ENCODE data around the gene WHRN.

Gene WHRN

DNA sequence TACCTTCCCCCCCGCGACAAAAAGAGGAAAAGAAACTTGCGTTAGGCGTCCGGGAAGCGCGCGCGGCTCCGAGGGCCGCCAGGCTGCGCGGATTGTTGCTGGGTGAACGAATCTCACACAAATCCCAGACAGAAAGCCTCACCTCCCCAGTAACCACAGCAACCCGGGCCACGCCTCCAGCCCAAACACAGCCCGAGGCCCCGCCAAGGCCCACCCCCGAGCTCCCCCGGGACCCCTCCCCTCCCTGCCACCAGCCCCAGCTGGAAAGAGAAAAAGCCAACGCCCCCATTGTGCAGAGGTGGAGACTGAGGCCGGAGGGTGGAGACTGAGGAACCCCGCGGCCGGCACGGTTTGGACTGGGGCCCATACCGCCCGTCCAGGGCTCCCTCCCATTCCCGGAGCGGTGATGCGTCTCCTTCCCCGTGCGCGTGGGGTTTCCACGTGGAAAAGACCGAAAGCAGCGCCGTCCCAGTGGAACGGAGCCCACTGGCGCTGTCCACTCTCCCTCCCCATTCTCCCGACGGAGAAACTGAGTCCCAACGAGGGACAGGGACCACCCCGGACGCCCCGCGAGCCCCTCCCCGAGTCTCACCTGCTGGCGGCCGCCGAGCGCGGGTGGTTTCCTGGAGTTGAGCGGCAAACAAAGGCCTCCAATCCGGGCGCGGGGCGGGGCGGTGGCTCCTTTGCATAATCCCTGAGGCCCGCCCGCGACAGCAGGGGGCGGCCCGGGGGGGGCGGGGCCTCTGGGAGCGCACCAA, 107.2 kb downstream of the WHRN start:
- DNase-seq (ENCODE audit: low read depth in 2 of 2) = peak; percentile 89 to 96

DNA sequence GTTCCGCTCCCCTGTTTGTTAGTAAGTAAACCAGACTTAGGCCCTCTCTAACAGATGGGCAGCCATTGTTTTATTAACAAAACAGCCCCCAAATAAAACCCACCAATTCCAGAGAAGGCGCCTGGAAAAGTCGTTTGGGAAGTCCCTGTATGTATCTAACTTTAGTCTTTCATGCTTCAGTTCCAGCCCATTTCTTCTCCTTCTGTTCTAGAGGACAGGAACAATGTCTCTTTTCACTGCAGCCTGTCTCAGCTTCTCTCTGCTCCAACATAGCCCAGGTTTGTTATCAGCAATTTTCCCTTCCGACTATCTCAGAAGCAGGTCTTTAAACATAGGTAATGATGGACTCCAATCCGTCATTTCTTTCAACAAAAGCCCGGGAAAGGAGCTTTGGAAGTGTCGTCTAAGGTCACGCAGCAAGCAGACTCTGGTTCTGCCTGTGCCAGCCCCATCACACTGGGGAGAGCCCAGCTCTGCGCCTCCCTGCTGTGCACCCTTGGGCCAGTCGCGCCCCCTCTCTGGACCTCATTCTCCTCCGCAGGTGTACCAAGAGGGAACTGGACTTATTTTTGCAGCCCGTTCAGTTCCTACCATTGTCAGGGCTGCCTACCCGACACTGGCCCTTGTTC, 107.9 kb downstream of the WHRN start:
- DNase-seq (ENCODE audit: low read depth in 2 of 2) = no peak

DNA sequence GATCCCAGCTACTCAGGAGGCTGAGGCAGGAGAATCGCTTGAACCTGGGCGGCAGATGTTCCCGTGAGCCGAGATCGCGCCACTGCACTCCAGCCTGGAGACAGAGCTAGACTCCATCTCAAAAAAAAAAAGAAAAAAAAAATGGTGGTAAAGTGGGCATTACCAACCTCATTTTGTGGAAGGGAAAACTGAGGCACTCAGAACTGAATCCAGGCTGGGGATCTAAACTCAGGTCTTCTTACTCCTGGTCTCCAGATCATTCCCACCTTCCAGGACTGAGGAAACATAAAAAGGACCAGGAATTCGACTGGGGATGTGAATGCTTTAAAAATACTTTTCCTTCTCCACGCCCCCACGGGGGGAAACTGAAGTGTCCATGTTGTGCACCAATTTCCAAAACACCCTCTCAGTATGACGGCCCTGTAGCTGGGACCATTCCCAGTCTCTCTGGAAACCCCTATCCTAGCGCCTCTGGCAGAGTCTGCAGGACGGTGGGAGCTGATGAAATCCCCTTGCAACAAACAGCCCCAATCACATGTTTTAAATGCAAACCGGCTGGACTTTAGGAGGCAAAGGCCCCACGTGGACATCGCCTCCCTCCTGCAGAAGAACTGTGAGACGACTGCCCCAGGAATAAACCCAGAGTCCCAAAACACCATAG, 108.6 kb downstream of the WHRN start:
- no peak for DNase-seq (ENCODE audit: low read depth in 2 of 2)

GRCh38 chr9:114395768-114396167, 109.5 kb downstream of the WHRN start:
- no peak for DNase-seq (ENCODE audit: low read depth in 2 of 2)

- no peak for DNase-seq (ENCODE audit: low read depth in 2 of 2)
Observed at GRCh38 chr9:114395334-114395617, 110.0 kb downstream of the WHRN start.

- no peak for DNase-seq (ENCODE audit: low read depth in 2 of 2)
Observed at GRCh38 chr9:114394523-114395333, 110.5 kb downstream of the WHRN start.

- DNase-seq (ENCODE audit: low read depth in 2 of 2) = no peak
Observed at GRCh38 chr9:114392749-114393112, 112.5 kb downstream of the WHRN start.

- no peak for DNase-seq (ENCODE audit: low read depth in 2 of 2)
Observed at GRCh38 chr9:114390952-114391351, 114.3 kb downstream of the WHRN start.

DNA sequence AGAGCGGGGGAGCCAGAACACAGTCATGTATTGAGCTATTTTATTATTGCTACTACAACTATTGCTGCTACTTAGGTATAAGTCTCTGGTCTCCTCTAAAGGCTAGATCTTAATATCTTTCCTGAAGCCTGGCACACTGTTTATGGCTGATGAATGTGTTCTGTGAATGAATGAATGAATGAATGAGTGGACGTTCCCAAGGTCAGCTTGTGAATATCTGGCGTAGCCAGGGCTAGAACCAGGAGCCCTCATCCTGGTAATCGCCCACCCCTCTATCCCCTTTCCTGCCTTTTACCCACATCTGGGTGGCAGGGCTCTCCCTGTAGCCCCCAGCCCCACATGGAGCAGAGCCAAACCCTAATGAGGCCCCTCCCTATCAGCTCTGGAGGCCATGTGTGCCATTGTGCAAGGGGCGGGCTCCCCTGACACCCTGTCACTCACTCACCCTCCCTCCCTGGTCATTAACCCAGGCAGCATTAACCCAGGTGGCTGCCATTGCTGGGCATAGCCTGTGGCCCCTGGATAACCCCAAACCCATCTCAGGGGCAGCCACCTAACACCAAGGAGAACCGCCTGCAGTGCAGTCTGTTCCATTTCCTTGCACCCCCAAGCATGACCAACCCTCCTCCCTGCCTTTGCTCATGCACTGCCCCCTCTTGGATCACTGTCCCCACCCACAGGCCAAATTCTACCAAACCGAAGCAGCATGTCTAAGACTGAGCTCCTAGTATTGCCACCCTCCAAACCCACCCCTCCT, 115.5 kb downstream of the WHRN start:
- DNase-seq (ENCODE audit: low read depth in 2 of 2) = no peak

- no peak for DNase-seq (ENCODE audit: low read depth in 2 of 2)
Observed at GRCh38 chr9:114388764-114389375, 116.4 kb downstream of the WHRN start.

GRCh38 chr9:114388357-114388682, 117.0 kb downstream of the WHRN start:
- DNase-seq (ENCODE audit: low read depth in 2 of 2) = no peak

- peak; percentile 71 to 74 for DNase-seq (ENCODE audit: low read depth in 2 of 2)
Observed at GRCh38 chr9:114387680-114388356, 117.5 kb downstream of the WHRN start, which contains the start of gene AKNA. AKNA (minus strand) TSS chr9:114387982; CDS start chr9:114381333, 6,649 bp downstream.

DNA sequence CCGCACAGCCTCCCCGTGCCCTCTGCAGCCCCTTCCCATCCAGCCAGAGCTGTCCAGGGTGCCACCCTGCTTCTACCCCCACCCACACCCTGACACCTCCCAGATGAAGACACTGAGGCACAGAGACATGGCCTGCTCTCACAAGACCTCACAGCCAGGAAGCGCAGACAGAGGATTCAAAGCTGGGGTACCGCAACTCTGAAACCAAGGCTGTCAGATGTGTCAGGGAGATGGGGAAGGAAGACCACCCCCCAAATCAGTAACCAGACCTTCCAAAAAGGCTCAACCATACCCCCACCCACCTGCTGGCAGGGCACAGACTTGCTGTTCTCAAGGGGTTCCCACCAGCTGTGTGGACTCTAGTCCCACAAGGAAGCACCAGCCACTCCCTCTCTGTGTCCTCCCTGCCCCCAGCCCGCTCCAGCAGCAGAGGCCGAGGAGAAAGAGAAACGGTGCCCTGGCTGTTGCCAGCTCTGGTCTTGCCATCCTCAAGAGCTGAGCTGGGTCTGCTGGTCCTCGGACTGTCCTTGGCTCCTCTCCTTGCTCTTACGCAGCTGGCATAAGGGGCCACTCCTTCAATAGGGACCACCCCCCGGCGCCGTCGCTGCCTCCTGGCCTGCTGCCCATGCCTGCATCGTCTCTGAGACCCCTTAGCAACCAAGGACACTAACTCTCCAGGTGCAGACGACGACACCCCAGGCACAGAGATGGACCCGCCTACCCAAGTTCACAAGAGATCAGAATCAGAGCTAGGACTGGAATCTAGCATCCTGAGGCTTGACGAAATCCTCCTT, 118.2 kb downstream of the WHRN start:
- no peak for DNase-seq (ENCODE audit: low read depth in 2 of 2)

- no peak for DNase-seq (ENCODE audit: low read depth in 2 of 2)
Observed at GRCh38 chr9:114386361-114386885, 118.8 kb downstream of the WHRN start.

DNA sequence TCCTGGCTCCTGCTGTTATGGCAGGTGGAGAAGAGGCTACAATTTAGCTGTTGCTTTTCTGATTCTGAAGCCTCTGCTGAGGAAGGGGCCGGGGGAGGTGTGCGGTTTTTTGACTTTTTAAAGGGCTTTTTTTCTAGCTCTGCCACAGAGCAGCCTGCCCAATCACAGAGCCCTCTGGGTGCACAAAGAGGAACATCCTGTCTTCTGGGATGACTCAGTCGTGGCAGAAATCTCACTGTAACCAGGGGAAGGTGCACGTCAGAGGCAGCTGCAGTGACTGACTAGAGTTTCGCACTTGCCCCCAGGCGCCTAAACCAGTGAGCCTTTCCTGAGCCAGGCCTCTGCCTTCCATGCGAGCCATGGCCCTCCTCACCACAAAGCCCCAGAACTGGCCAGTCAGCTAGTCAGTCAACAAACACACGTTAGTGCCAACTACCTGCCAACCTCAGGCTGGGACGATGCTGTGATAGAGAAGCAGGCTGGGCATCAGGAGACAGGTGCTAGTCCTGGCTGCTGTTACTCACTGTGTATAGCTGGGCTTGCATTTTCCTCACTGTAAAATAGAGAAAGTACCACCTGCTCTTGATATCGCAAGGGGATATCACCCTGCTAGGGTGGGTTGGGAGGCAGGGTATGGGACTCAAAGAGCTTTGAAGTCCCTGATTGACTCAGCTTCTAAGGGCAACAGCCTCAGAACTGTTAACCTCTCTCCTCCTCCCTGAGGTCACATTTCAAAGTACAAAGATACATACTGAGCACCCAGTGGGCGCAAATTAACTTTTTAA, 119.7 kb downstream of the WHRN start:
- DNase-seq (ENCODE audit: low read depth in 2 of 2) = peak; percentile 82 to 83

DNA sequence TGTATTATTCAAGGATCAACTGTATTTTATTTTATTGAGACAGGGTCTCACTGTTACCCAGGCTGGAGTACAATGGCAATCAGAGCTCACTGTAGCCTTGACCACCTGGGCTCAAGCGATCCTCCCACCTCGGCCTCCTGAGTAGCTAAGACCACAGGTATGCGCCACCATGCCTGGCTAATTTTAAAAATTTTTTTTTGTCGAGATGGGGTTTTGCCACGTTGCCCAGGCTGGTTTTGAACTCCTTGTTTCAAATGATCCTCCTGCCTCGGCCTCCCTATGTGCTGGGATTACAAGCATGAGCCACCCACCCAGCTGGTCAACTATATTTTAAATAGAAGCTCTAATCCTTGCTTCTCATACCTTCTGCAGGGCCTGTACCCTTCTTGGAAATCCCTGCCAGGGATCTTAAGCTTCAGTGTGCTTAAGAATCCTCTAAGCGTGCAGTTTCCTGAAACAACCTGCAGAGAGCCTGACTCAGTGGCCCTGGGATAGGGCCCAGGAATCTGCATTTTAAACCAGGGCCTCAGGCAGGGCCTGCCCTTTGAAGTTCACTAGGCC, 120.4 kb downstream of the WHRN start:
- no peak for DNase-seq (ENCODE audit: low read depth in 2 of 2)

DNA sequence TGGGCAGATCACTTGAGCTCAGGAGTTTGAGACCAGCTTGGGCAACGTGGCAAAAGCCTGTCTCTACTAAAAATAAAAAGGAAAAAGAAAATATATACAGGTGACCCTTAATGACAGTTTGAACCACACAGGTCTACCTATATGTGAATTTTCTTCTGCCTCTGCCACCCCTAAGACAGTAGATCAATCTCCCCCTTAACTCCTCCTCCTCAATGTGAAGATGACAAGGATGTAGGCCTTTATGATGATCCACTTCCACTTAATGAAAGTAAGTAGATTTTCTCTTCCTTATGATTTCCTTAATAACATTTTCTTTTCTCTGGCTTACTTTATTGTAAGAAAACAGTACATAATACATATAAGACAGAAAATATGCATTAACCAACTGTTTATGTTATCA, 120.9 kb downstream of the WHRN start:
- DNase-seq (ENCODE audit: low read depth in 2 of 2) = no peak

GRCh38 chr9:114383521-114384231, 121.6 kb downstream of the WHRN start:
- no peak for DNase-seq (ENCODE audit: low read depth in 2 of 2)

Data from stimulated activated CD4-positive, alpha-beta T cell treated with anti-CD3 and anti-CD28 coated beads, Interleukin-12 subunit alpha, Interleukin-12 subunit beta, amount 100 ng/mL, for 24 hours (primary cell).